NCI-H2196 (cell line): ENCODE results near the gene COPS4.
A peak's percentile ranks its signal among the peaks of the same experiment; 100 is the strongest.
"Not testable (repeated sequence)": the region's sequence is repeated elsewhere in the genome, so short reads cannot be mapped to it uniquely, and the experiment has no call there.

Experiments used
- DNase-seq: peaks from one replicate; lab custom pipeline; 2025; ENCODE audit not compliant: unreplicated experiment; lab: John Stamatoyannopoulos, UW

The COPS4 gene

DNA sequence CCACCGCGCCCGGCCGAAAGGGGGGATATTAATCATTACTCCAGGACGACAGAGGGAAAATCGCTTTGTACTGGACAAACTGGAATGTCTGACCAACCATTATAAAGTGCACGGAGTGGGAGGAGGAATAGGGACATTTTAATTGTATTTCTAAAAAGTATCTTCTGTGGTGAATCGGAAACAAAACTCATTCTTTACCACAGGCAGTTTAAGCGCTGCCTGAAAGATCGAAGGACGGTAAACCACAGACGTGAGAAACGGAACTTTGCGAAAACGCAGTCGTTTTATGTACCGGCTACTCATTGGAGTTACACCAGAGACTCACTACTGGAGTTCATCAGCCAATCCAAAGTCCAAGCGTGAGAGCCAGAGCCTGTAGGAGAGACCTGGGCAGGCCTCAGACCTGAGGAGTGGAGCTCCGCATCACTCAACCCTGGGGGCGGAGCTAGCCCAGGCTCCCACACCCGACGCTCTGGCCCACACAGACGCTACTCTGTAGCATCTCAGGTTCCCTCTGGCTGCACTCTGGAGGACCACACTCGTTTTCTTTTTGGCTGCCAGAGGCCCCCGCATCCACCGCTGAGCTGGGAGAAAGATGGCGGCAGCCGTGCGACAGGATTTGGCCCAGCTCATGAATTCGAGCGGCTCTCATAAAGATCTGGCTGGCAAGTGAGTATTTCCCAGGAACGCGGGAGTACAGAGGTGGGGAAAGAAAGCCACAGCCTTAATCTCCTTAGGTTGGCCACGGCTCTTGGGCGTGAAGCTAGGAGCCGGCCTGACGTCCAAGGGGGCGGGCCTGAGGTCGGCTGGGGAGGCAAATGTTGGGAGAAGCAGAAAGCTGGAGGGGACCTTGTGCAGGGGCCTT lies at the start of gene COPS4:
TSS of gene COPS4 (plus strand) at position 554 of the 865 bp plus-strand sequence. CDS start at position 596, 42 bp downstream.
- DNase-seq = peak; percentile 92

DNA sequence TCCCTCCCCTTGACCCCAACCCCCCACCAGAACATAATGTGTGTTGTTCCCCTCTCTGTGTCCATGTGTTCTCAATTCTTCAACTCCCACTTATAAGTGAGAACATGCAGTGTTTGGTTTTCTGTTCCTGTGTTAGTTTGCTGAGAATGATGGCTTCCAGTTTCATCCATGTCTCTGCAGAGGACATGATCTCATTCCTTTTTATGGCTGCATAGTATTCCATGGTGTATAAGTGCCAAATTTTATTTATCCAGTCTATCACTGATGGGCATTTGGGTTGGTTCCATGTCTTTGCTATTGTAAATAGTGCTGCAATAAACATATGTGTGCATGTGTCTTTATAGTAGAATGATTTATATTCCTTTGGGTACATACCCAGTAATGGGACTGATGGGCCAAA lies 47.5 kb upstream of the COPS4 start:
- not testable (repeated sequence) for DNase-seq

DNA sequence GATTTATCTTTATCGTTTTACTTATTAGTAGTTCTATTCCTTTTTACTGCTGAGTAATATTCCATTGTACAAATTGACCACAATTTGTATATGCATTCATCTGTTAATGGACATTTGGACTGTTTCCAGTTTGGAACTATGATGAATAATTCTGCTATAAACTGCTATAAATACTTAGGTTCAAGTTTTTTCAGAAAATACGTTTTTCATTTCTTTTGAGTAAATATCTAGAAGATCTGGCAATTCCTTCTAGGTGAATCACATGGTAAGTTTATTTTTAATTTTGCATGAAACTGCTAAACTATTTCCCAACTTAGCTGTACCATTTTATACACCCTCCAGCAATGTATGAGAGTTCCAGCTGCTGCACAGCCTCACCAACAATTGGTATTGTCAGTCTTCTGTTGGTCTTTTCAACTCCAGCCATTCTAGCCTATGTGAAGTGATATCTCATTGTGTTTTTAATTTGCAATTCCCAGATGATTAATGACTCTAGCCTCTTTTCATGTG lies 46.6 kb upstream of the COPS4 start:
- DNase-seq = no peak

DNA sequence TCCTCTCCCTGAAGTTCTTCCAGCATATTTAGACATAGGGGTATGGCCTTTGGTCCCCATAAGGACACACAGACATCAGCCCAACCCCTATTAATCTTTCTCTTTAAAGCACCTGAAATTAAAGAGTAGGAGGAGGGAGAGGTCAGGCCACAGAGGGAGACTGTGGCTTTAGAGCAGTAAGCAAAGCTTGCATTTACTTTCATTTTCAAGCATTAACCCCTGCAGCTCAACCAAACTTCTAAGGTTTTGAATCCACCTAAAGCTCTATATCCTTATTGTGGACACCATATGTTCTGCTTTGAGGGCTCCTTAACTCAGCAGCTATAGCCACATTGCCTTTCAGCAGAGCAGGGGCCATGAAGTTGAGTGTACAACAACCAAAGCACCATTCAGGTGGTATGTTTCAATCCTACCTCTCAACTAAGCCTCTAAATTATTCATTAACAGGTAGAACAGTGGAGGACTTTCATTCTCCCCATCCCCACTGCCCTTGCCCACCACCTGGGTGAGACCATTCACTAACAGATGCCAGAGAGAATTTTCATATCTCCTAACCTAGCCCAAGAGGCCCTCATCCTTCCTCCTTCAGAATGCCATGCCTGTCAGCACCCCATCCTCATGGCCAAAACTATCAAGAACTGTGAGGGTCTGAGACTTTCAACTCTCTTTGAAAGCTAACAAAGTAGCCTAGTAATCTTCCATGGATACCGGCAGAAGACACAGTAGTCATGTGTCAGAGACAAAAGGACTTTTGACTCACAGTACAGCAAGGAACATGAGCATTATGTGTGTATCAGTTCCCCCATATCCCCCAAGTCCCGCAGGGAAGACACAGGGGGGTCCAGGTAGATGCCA lies 45.2 kb upstream of the COPS4 start:
- DNase-seq = no peak

DNA sequence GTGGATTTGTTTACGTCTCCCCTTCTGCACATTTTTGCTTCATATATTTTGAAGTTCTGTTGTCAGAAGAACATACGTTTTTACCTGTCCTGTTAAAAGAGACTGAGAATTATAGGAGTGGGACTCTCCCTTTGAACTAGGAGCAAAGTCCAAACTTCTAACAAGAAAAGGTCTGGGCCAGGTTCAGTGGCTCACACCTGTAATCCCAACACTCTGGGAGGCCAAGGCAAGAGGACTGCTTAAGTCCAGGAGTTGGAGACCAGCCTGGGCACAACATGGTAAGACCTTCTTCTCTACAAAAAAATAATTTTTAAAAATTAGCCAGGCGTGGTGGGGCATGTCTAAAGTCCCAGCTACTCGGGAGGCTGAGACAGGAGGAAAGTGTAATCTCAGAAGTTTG lies 40.1 kb upstream of the COPS4 start:
- no peak for DNase-seq

DNA sequence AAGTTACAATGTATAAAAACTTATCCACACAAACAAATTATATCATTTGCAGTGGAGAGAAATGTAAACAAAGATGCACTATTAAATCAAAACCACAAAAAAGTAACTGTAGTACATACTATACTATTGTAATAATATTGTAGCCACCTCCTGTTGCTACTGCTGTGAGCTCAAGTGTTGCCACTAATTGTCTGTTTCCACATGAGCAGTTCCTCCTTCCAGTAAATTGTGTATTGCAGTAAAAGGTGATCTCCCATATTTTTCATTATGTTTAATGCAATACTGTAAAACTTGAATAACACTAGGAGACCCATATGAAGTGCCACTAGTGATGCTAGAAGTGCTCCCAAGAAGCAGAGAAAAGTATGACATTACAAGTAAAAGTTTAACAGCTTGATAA lies 36.1 kb upstream of the COPS4 start:
- DNase-seq = no peak

DNA sequence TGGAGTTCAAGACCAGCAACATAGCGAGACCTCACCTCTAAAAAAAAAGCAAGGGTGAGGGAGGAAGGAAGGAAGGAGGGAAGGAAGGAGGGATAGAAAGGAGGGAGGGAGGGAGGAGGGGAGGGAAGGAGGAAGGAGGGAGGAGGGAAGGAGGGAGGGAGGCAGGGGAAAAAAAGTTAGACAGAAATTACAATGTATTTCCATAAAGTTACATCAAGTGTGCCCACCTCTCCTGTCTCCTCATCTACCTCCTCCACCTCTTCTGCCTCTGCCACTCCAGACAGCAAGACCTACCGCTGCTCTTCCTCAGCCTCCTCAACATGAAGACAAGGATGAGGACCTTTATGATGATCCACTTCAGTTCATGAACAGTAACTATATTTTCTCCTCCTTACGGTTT lies 32.7 kb upstream of the COPS4 start:
- DNase-seq = no peak

DNA sequence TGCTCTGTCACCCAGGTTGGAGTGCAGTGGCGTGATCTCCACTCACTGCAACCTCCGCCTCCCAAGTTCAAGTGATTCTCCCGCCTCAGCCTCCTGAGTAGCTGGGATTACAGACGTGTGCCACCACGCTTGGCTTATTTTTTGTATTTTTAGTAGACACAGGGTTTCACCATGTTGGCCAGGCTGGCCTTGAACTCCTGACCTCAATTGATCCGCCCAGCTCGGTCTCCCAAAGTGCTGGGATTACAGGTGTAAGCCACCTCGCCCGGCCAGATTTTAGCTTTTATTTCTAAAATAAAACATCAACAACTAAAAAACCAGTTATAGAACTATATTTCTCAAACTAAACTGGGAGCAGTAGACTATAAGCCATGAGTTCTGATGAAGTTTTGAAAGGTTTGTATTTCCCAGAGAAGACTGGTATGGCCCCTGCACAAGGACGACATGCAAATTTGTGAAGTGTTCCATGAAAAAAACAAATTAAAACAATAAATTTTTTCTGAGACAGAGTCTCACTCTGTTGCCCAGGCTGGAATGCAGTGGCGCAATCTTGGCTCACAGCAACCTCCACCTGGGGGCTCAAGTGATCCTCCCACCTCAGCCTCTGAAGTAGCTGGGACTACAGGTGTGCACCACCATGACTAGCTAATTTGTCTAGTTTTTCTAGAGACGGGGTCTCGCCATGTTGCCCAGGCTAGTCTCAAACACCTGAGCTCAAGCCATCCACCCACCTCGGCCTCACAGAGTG lies 31.8 kb upstream of the COPS4 start:
- DNase-seq = not testable (repeated sequence)

DNA sequence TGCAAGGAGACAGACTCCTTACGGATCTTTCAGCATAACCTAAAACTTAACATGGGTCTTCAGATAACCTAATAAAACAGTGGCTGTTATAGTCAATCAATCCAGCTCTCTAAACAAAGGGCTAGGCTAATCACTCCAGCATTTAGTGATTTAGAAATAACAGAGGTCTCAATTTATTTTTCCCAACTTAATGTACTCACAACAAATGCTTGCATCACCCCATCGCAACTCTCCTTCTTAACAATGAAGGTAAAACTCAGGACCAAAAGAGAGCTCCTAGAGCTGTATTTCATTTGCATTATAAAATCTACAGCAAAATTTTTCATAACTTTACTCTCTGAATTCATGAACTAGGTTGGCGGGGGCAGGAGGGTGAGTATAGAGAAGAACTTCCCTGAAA lies 25.5 kb upstream of the COPS4 start:
- DNase-seq = no peak

DNA sequence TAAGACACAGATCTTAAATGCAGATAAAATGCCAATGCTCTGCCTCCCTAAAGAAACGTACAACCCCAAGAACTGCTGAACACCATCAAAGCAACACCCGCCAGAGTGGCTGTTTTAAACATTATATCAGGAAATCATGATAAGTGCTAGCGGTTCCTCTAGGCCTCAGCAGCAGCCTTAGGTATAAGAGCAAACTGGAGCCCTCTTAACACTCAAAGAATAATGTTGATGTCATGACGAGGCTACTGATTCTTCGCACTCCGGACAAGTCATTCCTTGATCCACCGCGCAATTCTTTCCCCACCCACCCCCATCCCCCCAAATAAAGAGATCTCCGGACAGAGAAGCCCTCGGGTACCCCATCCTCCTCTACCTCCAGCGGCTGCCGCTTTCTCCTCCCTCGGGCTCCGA lies 24.9 kb upstream of the COPS4 start:
- DNase-seq = no peak

DNA sequence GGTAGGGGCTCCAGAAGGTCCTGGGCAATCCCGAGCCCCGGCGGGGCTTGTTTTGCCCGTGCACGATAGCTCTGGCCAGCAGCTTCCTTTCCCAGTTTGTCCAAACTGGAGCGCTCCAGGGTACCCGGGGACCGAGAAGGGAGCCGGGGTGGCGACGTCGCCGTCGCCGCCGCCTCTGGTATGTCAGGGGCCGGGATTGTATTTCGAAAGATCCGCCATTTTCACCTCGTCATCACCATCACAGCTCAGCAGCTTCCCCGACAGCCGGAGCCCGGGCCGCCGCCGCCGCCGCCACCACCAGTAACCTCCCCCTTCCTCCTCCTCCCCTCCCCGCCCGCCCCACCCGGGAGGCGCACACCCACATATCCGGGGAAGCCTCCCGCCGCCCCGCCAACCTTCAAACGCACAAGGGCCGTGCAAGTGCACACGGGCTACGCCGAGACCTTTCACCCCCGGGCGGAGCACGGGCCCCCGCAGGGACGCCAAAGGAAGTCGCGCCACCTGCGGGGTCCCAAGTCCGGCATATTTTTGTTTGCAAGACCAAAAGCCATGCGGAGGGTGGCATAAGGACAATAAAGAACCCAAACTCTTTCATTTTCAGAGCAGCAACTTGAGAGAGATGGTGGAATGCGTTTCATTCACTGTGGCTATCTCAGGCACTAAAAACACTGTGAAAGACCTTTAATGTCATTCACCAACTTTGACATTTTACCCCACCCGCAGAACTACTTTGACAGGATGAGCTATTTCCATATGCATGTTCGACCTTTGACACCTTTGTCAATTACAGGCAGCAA lies 24.3 kb upstream of the COPS4 start, which contains the start of gene LIN54:
TSS of gene LIN54 (minus strand) at position 302 of the 797 bp plus-strand sequence. CDS start 25,979 bp downstream, outside the sequence.
- peak; percentile 20 for DNase-seq

DNA sequence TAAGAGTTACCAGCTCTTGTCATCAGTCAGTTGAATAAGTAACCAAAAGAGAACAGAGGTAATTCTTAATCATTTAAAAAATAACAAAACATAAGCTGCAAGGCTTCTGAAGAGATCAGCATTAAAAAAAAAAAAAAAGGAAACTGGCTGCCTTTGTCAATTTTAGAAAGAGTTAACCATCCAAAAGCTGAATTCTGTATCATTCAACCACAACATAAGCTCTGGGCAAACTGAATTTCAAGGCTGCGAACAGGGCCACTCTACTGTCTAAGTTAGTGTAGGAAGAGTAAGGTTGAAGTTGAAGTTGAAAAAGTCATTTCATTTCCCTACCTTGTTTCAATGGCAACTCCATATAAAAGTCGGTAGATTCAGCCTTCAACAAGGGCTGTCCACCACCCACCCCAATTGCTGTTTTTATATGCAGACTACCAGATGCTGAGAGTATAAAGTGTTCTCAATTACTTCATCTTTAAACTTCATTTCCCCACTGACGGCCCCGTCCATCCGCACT lies 23.2 kb upstream of the COPS4 start:
- DNase-seq = no peak

DNA sequence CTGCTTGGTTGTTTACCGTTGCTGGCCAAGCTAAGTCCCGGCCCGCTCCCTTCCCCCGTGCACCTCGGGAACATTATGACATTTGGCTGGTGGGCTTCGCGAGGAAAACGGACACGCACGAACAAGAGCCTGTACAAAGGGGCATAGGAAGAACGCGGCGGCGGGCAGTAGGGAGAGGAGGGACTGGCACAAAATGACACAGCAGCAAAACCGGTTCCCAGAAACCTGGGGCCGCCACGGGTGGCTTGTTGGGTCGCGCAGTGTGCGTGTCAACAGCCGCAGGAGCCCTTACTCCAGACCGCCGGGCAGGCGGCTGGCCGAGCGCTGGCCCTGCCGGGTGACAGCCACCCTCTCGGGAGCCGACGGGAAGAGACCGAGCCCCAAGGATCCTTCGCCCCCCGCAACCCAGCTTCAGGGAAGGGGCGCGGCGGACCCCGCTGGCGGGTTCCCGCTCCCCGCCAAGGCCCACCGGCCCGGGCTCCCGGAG lies 22.7 kb upstream of the COPS4 start:
- DNase-seq = no peak

DNA sequence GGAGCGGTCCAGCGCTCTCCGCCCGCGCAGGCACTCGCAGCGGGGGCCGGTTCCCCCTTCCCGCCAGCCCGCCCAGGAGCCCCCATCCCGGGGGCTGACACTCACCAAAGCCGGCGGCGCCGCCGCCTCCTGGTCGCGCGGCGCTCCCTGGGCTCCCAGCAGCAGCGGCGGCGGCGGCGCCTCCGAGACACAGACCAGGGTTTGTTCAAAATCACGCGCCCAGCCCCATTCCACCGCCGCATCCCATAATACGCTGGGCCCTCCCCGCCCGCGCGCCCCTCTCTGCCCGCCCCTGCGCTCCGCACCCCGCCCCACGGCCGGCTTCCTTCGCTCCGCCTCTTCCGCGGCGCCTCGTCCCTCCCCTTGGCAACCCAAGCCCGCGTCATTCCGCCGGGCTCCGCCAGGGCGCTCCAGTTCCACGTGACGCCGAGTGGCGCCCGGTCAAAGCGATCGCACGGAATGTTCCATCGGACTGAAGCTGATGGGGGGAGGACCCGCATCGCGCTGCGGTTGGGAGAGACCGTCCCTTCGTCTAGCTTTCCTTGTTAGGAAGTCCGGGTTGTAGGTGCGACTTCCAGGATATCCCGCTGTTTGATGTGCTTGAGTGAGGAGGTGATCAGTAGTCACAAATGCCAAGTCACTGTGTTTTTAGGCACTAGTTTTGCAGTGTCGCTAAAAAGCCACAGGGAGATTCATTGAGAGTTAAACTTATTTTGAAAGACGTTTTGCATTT lies 22.1 kb upstream of the COPS4 start:
- peak; percentile 92 for DNase-seq

DNA sequence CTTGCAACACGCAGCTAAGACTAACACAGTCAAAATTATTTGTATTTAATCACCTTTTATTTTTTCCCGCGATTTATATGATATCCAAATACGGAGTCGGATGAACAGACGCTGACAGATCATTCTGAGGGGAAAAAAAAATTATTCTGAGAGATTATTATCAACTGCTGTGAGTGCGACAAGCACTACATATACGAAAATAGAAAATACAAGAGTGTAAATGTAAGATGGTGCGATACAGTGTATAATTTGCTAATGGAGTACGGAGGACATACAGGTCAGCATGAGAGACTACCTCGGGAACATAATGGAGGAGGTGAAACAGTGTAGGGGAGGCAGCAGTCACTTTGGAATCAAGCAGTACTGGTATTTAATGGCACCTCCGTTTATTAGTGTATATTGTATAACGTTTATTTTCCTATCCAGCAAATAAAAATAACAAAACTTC lies 21.5 kb upstream of the COPS4 start:
- DNase-seq = no peak

DNA sequence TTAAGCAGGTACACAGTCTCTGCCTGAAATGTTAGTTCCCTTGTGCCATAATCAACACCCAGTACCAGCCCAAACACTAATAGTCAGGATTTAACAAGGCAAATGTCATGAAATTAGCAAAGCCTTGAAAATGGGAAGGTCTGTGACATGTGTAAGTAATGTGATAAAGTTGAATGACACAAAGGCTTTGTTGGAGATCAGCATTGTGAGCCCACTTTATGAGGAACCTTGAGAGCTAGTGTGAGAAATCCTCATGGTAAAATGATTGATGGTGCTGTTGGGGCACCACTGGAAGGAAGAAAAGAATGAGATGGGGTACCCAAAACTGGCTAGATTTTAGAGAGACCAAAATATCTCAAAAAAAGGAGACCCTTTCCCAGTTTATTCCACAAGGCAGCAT lies 21.1 kb upstream of the COPS4 start:
- DNase-seq = no peak

DNA sequence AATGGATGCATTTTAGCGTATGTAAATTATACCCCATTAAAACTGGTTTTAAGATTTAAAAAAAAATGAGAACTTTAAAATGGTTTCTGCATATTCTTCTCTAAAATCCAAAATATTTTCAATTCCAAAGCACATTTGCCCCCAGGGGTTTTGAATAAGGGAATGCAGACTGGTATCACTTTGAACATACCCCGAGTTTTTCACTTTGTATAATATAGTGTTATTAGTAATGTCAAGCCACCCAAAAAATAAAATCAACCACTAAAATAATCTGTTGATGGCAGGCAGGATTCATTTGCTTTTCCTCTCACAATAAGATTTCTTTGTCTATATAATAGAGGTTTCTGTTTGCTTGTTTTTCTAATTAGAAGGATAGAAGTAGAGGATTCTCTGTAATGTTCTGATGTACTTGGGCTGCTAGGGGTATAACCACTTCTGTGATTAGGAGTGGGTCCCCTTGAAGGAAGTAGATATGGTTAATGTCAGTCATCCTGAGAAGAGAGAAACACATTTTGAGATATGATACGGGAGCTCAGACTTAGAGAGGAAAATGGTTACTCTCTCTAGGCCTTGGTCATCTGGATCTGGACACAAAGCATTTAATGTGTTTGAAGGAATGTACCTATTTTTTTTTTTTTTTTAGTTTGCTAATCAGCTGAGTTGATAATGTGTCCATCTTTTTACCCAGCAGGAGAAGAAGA lies 15.0 kb upstream of the COPS4 start:
- no peak for DNase-seq

DNA sequence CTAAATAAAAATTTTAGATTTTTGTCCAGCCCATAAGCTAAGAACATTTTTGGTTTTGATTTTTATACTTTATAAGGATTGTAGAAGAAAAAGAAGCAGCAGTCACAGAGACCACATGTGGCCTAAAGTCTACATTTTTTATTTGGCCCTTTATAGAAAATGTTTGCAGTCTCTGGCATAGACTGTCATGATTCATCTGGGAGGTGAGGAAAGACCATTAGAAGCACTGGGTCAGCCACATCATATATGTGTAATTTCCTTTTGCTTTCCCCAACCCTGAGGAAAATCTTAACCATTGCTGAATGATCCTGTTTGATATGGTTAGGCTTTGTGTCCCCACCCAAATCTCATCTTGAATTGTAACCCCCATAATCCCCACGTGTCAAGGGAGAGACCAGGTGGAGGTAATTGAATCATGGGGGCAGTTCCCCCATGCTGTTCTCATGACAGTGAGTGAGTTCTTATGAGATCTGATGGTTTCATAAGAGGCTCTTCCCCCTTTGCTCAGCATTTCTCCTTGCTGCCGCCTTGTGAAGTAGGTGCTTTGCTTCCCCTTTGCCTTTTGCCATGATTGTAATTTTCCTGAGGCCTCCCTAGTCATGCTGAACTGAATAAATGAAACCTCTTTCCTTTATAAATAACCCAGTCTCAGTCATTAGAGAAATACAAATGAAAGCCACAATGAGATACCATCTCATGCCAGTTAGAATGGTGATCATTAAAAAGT lies 12.1 kb upstream of the COPS4 start:
- DNase-seq = no peak
